ENCODE results near the gene KANK4.
A peak's percentile ranks its signal among the peaks of the same experiment; 100 is the strongest.

KANK4 gene

DNA sequence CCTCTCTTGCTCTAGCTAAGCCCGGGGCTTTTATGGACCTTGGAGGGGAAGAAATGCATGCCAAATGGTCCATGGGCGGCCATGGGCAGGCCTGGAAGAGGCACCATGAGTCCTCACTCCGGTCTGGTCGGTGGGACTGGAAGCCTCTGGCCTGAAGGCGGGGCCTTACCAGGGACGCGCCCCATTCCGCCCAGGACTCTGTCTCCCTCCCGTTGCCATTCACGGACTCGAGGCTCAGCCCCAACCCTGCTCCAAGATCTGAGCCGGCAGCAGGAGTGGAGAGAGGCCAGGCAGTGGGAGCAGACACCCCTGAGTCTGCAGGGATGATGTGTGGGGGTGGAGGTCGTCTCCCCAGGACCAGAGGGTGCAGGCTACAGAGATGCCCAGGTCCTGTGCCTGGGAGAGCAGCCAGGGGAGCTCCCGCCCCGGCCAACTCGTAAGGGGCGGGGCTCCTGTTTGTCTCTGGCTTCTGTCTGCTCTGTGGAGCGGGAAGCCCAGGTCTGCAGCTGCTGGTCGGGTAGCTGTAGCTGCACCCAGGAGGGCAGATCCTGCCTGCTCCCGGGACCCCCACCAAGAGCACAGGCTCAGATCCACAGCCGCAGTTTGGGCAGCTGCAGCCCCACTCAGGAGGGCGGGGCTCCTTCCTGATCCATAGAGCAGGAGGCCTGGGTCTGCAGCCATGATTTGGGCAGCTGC, 8.3 kb upstream of the KANK4 start:
- no peak overlapping the region for H3K4me3 ChIP-seq (ENCODE audit: low read depth, low read length)
- DNase-seq (ENCODE audit: low read depth) = no peak
- TF ChIP-seq, protein P1, sequence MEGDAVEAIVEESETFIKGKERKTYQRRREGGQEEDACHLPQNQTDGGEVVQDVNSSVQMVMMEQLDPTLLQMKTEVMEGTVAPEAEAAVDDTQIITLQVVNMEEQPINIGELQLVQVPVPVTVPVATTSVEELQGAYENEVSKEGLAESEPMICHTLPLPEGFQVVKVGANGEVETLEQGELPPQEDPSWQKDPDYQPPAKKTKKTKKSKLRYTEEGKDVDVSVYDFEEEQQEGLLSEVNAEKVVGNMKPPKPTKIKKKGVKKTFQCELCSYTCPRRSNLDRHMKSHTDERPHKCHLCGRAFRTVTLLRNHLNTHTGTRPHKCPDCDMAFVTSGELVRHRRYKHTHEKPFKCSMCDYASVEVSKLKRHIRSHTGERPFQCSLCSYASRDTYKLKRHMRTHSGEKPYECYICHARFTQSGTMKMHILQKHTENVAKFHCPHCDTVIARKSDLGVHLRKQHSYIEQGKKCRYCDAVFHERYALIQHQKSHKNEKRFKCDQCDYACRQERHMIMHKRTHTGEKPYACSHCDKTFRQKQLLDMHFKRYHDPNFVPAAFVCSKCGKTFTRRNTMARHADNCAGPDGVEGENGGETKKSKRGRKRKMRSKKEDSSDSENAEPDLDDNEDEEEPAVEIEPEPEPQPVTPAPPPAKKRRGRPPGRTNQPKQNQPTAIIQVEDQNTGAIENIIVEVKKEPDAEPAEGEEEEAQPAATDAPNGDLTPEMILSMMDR (conservative IDR thresholded peaks at IDR 0.05; ENCODE audit: low read depth, low read length) = no peak

DNA sequence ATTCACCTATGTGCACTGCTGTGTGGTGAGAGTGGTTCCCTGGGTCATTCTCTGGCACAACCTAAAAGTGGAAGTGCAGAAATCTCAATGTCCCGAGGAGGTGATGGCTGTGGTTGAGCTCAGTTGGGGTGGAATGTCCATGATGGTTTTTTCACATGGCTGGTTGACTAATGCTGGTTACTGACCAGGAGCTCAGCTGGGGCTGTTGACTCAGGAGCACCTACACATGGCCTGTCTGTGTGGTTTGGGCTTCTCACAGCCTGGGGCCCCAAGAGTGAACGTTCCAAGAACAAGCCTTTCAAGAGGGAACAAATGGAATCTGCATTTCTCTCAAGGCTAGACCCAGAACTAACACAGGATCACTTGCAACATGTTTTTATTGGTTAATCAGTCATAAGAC, 6.4 kb upstream of the KANK4 start:
- peak; percentile 56 for DNase-seq (ENCODE audit: low read depth)

DNA sequence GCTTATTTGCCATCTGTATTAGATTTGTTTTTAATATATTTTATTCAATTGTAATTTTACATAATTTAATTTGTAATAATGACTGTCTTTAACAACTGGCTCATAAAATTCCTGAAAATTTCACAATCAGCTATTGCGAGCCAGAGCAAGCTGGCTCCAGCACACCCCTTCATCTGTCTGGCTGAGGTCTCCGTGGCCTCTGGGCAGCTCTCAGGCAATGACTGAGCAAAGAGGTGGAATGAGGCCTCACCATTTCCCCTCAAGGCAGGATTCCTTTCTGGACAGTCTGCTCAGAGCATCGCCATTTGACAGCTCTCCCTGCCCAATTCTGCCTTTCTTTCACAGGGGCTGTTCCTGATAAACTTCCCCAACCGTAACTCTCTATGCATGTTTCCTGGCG, 5.8 kb upstream of the KANK4 start:
- TF ChIP-seq, protein P1 (conservative IDR thresholded peaks at IDR 0.05; ENCODE audit: low read depth, low read length) = no peak
- peak; percentile 37 for DNase-seq (ENCODE audit: low read depth)
- H3K4me3 ChIP-seq (ENCODE audit: low read depth, low read length) = no peak overlapping the region

More for the DNA sequence above, 6.4 kb upstream of the KANK4 start:
- H3K4me3 ChIP-seq (ENCODE audit: low read depth, low read length) = no peak overlapping the region
- TF ChIP-seq, protein P1 (conservative IDR thresholded peaks at IDR 0.05; ENCODE audit: low read depth, low read length) = no peak

DNA sequence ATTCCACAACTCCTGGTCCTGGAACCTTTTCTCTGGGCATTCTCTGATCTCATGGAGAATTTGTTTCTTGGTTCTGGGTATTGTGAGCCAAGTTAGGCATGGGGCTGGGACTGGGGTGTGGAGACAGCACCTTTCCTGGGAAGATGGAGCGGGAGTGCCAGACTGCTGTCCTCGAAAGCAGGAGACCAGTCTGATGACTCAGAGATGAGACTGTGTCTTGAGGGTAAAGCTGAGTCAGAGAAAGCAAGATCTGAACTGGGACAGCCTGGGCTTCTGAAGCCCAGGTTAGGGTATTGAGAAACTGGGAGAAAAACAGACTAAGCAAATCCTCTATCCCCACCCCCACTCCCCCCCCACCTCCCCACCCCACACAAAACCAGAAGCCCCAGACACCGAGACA, 2.2 kb upstream of the KANK4 start:
- DNase-seq (ENCODE audit: low read depth) = peak; percentile 65
- no peak overlapping the region for H3K4me3 ChIP-seq (ENCODE audit: low read depth, low read length)
- TF ChIP-seq, protein P1 (conservative IDR thresholded peaks at IDR 0.05; ENCODE audit: low read depth, low read length) = no peak

DNA sequence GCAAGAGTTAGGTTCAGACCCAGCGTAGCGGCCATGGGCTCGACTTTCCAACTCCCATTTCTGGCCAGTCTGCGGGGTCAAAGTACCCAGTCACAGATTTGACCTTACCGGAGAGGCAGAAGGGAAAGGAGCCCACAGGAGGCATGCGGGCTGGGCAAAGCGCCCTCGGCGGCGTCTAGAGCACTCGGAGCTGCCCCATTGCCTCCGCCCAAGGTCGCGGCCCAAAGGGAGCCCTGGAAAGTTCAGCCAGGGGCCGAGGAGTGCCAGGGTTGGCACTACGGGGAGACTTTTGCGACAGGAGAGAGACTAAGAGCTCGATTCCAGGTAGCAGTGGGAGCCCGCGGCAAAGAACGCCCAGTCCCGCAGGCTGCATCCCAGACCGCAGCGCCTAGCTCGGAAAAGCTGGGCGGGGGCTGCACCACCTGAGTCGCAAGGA, 896 bp downstream of the KANK4 start:
- TF ChIP-seq, protein P1 (conservative IDR thresholded peaks at IDR 0.05; ENCODE audit: low read depth, low read length) = no peak
- DNase-seq (ENCODE audit: low read depth) = no peak
- H3K4me3 ChIP-seq (ENCODE audit: low read depth, low read length) = no peak overlapping the region

DNA sequence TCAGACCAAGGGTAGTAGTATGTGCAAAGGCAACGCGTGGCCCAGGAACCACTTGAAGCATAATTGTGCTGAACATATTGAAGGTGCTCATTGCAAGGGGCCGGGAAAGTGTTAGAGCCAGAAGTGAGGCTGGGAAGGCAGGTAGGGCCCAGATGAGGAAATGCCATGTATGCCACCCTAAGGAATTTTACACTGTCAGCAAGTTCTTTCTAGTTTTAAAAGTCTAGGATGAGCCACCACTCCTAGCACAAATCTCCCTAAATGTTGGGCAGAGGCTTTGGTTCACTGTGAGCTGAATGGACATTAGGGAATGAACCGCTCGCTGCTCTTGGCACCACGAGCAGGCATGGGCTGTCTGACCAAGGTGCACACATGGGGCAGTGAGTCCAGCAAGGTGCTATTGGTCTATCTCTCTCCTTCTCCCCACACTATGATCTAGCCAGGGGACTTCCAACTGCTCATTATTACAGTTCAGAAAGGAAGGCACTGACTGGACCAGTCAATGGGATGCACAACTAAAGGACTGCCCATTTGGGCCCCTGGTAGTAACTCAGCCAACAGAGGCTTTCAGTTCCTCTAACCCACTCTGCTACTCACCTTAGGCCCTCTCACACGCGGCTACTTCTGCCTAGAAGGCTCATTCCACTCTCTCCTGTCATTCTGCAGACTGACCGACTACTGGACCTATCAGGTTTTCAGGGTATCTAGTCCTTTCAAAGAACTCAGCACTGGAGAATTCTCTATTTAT, 2.0 kb downstream of the KANK4 start:
- DNase-seq (ENCODE audit: low read depth) = no peak
- no peak overlapping the region for H3K4me3 ChIP-seq (ENCODE audit: low read depth, low read length)
- TF ChIP-seq, protein P1 (conservative IDR thresholded peaks at IDR 0.05; ENCODE audit: low read depth, low read length) = no peak
